ENCODE data around the gene PARD3B. TPM values are rescaled to one million over a fixed set of nuclear protein-coding genes. Genes with fewer than 3 reads are reported as not detected.

PARD3B gene
- total and polyA plus RNA-seq, 2 of the 4 experiments (the other 2 are of a cell fraction): 3.3 to 15.6 TPM

- ChIA-PET POLR2A (ENCODE audit: unreplicated experiment) (no interaction called here), CTCF (interaction anchor here (0.7 to 1.1 kb wide), 3 partner anchors 11 to 16 kb away, joined by 3 to 7 read pairs (median 3); no protein-coding TSS in a partner anchor)
- Histone ChIP-seq H3K14ac (replicated peaks; ENCODE audit: low read depth, low read length) (no peak overlapping the region), H3K27ac (ENCODE audit: insufficient read depth, low read length) (no peak overlapping the region), H3K79me1 (ENCODE audit: low read depth in 1 of 2, low read length in 2 of 2) (peaks cover 0 to 14% of the 10 kb centered on the region in 2 experiments; a peak in 2 of 4 replicates), H3K9me1 (ENCODE audit: insufficient read depth, low read length) (peaks cover 3% of the 10 kb centered on the region; the same call in 1 of the 2 replicates), H3K56ac (ENCODE audit: extremely low read depth, insufficient read depth, low read length) (no peak overlapping the region), H3K36me3 (ENCODE audit: control insufficient read depth, insufficient read depth, low read length) (peaks cover 2% of the 10 kb centered on the region; the same call in 1 of the 2 replicates), H2AK9ac (replicated peaks; ENCODE audit: low read depth, low read length, poor library complexity) (no peak overlapping the region), H2BK15ac (ENCODE audit: low read depth, low read length) (no peak overlapping the region), H2AFZ (replicated peaks; ENCODE audit: low read length, poor library complexity) (no peak overlapping the region), H4K91ac (ENCODE audit: insufficient read depth, low read depth, low read length) (no peak overlapping the region), H3K9me3 (ENCODE audit: control insufficient read depth, insufficient read depth, low read length) (no peaks in the 10 kb centered on the region), H3K23ac (ENCODE audit: low read depth, low read length) (no peak overlapping the region; the same call in 1 of the 2 replicates), H3K4me3 (ENCODE audit: insufficient read depth, low read depth, low read length) (no peak overlapping the region), H4K20me1 (ENCODE audit: insufficient read depth, low read length) (no peaks in the 10 kb centered on the region; the same call in 1 of the 2 replicates), H2BK5ac (ENCODE audit: low read depth, low read length, poor library complexity, severe bottlenecking) (no peak overlapping the region), H3K18ac (ENCODE audit: low read depth, low read length) (no peak overlapping the region), H3K4ac (ENCODE audit: low read depth, low read length) (no peak overlapping the region), H2BK120ac (ENCODE audit: low read depth, low read length) (no peak overlapping the region), H2AK5ac (ENCODE audit: low read depth, low read length) (no peak overlapping the region), H2BK20ac (ENCODE audit: low read depth, low read length) (no peak overlapping the region), H3K4me2 (ENCODE audit: low read depth, low read length) (no peak overlapping the region; the same call in 1 of the 2 replicates), H4K5ac (ENCODE audit: low read depth, low read length) (no peak overlapping the region), H3K4me1 (ENCODE audit: control insufficient read depth, insufficient read depth, low read length) (peaks cover 7% of the 10 kb centered on the region), H3K27me3 (ENCODE audit: control insufficient read depth, insufficient read depth, low read length) (no peaks in the 10 kb centered on the region), H4K8ac (ENCODE audit: low read depth in 2 of 2, low read length in 2 of 2) (no peak overlapping the region), H3K9ac (ENCODE audit: low read depth, low read length) (no peak overlapping the region)
- ATAC-seq (ENCODE audit: low read depth) (peak; percentile 17; the same call in 1 of the 2 replicates), DNase-seq (no peak)
- WGBS, 2 experiments (ENCODE audit: extremely low coverage in 2 of 2, insufficient read length in 1 of 2): no CpG with 5 or more reads among the region's 2 CpGs
- dilution Hi-C loops (cut with HindIII; ENCODE audit: low sequenced_read_pairs, unreplicated experiment): no loop called here
- BruUV-seq (replicated peaks): no TSS peak
- in situ Hi-C loops (cut with MboI; ENCODE audit: low sequenced_read_pairs): no loop called here
- TF ChIP-seq CTCF (conservative IDR thresholded peaks at IDR 0.05; ENCODE audit: low read depth, low read length): no peak
- TF ChIP-seq MAFK (IDR thresholded peaks at IDR 0.05; ENCODE audit: low read depth, low read length): no peak
- no peak for TF ChIP-seq RCOR1 (IDR thresholded peaks at IDR 0.05; ENCODE audit: insufficient replicate concordance, low read length)
- no peak for TF ChIP-seq ELK1 (IDR thresholded peaks at IDR 0.05; ENCODE audit: borderline replicate concordance, low read depth, low read length)
- no peak for TF ChIP-seq CEBPB (IDR thresholded peaks at IDR 0.05; ENCODE audit: low read depth, low read length)
- no peak for TF ChIP-seq USF2 (IDR thresholded peaks at IDR 0.05; ENCODE audit: low read depth, low read length)
- TF ChIP-seq CHD1 (IDR thresholded peaks at IDR 0.05; ENCODE audit: low read depth, low read length): no peak
- no peak for TF ChIP-seq MAZ (IDR thresholded peaks at IDR 0.05; ENCODE audit: borderline replicate concordance, low read depth, low read length)
- TF ChIP-seq RFX5 (IDR thresholded peaks at IDR 0.05; ENCODE audit: low read depth, low read length): no peak
- no peak for TF ChIP-seq NFE2L2 (IDR thresholded peaks at IDR 0.05; ENCODE audit: low read depth, low read length)
- TF ChIP-seq BHLHE40 (IDR thresholded peaks at IDR 0.05; ENCODE audit: low read depth, low read length): no peak
- intact Hi-C loops (cut with micrococcal nuclease): no loop called here
These were observed 426.1 kb downstream of the PARD3B start for GRCh38 chr2:204971206-204971907.
